Tongue (tissue), 2 donors: ENCODE data around the gene EPAS1. TPM values are rescaled to one million over a fixed set of nuclear protein-coding genes. Genes with fewer than 3 reads are reported as not detected.
"Not testable (repeated sequence)": the region's sequence is repeated elsewhere in the genome, so short reads cannot be mapped to it uniquely, and the experiment has no call there.

ENCODE experiments used
- DNase-seq: peaks from one replicate; pipeline ENCODE4 v3.0.0-alpha.2; 2015
- total RNA-seq: library from RNA; depleted of rRNA; stranded (reverse); fragments of >200 nt; gene quantifications from one replicate; pipeline ENCODE4 v1.2.3, GENCODE V29; 2014

EPAS1 gene
- total RNA-seq, 1 donor from 2014 or later, result 83.4 TPM

GRCh38 chr2:46383784-46384456 lies 86.7 kb downstream of the EPAS1 start:
- DNase-seq, result no peak

GRCh38 chr2:46384457-46384815 lies 87.2 kb downstream of the EPAS1 start:
- no peak for DNase-seq

- DNase-seq, result no peak
These were observed 88.8 kb downstream of the EPAS1 start for GRCh38 chr2:46385786-46386577.

- no peak for DNase-seq
These were observed 89.6 kb downstream of the EPAS1 start for GRCh38 chr2:46386763-46387162.

GRCh38 chr2:46387292-46387691 lies 90.1 kb downstream of the EPAS1 start:
- DNase-seq, result no peak

GRCh38 chr2:46387886-46388515 lies 90.8 kb downstream of the EPAS1 start:
- DNase-seq, result no peak

- no peak for DNase-seq
These were observed 91.7 kb downstream of the EPAS1 start for GRCh38 chr2:46388881-46389280.

GRCh38 chr2:46389417-46389916 lies 92.3 kb downstream of the EPAS1 start:
- DNase-seq, result no peak

- no peak for DNase-seq
These were observed 92.8 kb downstream of the EPAS1 start for GRCh38 chr2:46390036-46390435.

- no peak for DNase-seq
These were observed 93.7 kb downstream of the EPAS1 start for GRCh38 chr2:46390901-46391395.

GRCh38 chr2:46392561-46393346 lies 95.5 kb downstream of the EPAS1 start:
- DNase-seq, result no peak

GRCh38 chr2:46393347-46393820 lies 96.2 kb downstream of the EPAS1 start:
- no peak for DNase-seq

- no peak for DNase-seq
These were observed 96.7 kb downstream of the EPAS1 start for GRCh38 chr2:46393865-46394264.

- no peak for DNase-seq
These were observed 97.7 kb downstream of the EPAS1 start for GRCh38 chr2:46394649-46395510.

- DNase-seq, result not testable (repeated sequence)
These were observed 98.5 kb downstream of the EPAS1 start for GRCh38 chr2:46395730-46396129.

GRCh38 chr2:46400016-46400415 lies 102.8 kb downstream of the EPAS1 start:
- no peak for DNase-seq

GRCh38 chr2:46402874-46403273 lies 105.7 kb downstream of the EPAS1 start:
- no peak for DNase-seq

GRCh38 chr2:46404181-46404759 lies 107.1 kb downstream of the EPAS1 start:
- DNase-seq, result no peak

GRCh38 chr2:46407852-46408455 lies 110.7 kb downstream of the EPAS1 start:
- no peak for DNase-seq

GRCh38 chr2:46409756-46410155 lies 112.5 kb downstream of the EPAS1 start:
- DNase-seq, result no peak
